HG03025 (cell line): Measurements from ENCODE around the gene ARHGAP42.

Experiments
- ATAC-seq: cut with Tn5 transposase; IDR thresholded peaks from one replicate; pipeline ENCODE4 v1.9.1; 2021; ENCODE audit warnings: mild to moderate bottlenecking, moderate library complexity; ENCODE audit not compliant: unreplicated experiment, low FRiP score

ARHGAP42 gene

DNA sequence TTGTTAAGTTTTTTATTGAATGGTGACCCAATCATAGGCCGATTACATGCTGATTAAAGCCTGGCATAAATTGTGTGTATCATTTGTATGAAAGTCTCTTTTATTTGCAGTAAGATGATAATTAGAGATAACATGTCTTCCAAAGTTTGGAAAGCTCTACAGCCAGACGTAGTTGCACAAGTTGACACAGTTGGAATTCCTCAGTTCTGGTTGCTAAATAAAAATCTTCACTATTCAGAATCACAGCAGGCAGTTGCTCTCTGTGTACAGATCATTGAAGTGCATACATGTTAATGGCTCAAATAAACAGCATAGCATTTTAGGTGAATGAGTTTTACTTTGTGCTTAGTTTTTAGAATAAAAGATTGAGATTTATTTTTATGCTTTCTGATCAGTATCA, 69.5 kb downstream of the ARHGAP42 start:
- ATAC-seq, result no peak

DNA sequence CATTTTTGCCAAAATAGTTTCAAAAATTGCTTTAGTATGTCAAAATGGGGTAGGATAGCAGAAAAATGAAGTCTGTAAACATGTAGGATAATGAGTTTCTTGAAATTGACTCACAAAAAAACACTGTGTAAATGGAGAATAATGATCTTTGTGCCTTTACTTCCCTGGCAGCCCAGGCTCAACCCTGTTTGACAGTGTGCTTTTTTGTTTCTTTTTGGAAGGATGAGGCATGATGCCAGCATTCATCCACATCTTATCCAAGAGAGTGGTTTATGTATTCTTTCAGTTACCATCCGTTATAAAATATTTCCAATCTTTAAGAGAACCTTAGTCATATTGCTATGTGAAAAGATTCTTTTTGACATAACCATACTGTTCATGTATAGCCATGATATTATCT, 70.6 kb downstream of the ARHGAP42 start:
- ATAC-seq, result no peak

GRCh38 chr11:100759106-100759505, 72.0 kb downstream of the ARHGAP42 start:
- ATAC-seq, result no peak

DNA sequence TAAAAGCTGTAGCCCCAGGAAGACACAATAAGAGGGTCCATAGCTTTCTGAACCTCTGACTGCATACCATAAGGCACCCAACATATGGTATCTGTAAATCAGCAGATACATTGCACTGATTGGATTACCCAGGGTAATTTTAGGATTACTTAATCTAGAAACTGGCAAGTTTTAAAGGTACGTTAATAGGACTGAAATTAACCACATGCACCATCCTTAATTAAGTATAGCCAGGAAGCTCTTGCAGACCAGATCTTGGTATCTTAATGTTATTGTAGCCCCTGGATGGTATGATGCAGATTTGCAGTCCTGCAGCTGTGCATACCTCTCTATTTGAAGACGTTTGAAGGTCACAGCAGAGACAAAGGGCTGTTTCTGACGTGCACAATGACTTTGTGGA, 72.8 kb downstream of the ARHGAP42 start:
- no peak for ATAC-seq

DNA sequence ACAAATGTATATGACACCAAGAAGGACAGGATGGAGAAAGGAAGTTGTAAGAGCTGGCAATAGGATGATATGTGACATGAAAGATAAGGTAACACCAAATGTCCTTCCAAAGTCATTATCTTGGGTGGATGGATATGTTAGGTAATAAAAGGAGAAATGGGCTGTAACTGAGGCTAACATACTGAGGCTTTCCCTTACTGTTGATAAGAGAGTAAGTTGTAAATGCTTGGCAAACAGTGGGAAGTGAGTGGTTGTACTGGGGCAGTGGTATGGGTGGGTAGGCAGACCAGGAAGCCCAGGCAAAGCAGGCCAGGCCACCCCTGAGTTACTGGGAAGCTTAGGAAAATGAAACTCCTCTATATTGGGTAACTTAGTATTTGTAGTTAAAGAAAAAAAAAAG, 73.7 kb downstream of the ARHGAP42 start:
- no peak for ATAC-seq

DNA sequence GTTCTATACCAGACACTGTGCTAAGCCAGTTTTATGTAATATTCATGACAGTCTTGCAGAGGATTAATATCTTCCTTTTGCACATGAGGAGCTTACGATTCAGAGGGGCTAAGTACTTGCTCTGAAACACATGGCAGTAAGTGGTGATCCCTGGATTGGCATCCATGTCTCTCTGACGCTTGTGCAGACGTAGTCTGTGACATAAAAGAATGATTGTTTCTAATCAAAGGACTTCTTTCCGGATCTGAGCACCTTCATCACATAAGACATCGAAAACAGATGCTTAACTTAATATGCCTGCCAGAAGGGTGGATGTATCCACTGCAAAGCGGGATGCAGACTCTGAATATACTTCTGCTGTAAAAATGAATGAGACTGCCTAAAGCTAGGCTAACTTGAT, 74.8 kb downstream of the ARHGAP42 start:
- ATAC-seq, result no peak

- ATAC-seq, result no peak
Measured at GRCh38 chr11:100766764-100767163, 79.7 kb downstream of the ARHGAP42 start.

- ATAC-seq, result no peak
Measured at GRCh38 chr11:100769165-100769564, 82.1 kb downstream of the ARHGAP42 start.

- no peak for ATAC-seq
Measured at GRCh38 chr11:100769617-100770016, 82.5 kb downstream of the ARHGAP42 start.

DNA sequence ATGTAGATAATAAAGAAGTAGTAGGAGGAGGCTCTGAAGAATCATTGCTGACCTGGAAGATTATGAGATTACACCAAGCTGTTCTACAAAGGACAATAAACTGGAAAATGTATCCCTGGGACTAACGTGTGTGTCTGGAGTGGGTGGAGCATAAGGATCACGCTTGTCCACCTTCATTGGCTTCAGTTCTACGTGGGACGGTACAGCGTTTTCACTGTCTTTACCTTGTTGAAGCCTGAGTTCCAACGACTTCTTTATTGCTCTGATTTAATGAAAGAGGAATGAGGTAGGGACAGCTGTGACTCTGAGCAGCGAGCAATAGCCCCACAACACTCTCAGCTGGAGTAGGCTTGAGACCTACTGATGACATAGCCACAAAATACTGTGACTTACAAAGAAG, 87.0 kb downstream of the ARHGAP42 start:
- no peak for ATAC-seq

DNA sequence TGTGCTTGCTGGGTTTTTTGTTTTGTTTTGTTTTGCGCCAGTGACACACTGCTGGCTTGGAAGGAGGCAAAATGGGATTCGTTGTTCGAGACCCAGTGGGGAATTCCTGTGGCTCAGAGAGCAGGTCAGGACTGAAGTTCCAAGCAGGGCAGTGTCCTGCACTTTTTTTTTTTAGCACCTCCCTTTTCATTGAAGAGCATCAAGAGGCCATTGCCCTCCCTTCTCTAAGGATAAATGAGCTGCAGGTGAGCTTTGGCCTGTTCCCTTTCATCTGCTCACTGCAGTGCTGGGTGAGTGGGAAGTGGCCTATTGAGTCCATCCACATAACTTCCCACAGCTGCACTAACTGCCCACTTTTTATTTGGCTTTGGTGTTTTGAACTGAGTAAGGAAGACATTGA, 87.8 kb downstream of the ARHGAP42 start:
- no peak for ATAC-seq

DNA sequence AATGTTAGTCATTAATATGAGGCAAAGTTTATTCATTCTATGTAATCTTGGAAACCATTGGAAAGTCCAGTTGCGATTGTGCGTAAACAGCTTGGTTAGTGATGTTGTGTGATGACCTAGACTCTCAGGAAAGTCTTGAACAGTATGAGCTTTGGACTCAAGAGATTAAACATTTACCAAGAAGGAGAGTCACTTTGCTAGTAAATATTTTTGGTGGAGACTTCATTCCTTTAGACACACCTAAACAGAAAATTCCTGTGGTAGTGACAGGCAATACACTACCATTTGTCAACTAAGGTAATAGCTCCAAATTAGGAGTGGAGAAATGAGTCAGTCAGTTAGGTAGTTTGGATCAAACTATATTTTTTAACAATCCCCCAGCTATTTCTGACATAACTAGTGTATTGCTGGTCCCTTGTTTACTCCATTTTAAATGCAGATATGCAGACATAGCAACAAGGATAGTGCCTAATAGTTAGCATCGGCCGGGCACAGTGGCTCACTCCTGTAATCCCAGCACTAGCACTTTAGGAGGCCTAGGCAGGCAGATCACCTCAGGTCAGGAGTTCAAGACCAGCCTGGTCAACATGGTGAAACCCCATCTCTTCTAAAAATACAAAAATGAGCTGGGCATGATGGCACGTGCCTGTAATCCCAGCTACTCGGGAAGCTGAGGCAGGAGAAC, 89.3 kb downstream of the ARHGAP42 start:
- no peak for ATAC-seq

GRCh38 chr11:100777103-100777502, 90.0 kb downstream of the ARHGAP42 start:
- ATAC-seq, result no peak

DNA sequence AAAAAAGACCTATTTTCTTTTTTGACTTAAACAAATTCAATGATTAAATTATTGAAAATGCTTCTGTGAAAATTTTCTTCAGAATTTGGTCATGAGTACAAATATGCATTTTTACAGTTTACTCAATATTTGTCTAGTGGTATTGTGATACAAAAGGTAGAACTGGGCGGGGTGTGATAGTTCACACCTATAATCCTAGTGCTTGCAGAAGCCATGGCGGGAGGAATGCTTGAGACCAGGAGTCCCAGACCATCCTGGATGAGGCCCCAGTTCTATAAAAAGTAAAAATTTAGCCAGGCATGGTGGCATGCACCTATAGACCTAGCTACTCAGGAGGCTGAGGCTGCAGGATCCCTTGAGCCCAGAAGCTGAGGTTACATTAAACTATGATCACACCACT, 90.6 kb downstream of the ARHGAP42 start:
- no peak for ATAC-seq

DNA sequence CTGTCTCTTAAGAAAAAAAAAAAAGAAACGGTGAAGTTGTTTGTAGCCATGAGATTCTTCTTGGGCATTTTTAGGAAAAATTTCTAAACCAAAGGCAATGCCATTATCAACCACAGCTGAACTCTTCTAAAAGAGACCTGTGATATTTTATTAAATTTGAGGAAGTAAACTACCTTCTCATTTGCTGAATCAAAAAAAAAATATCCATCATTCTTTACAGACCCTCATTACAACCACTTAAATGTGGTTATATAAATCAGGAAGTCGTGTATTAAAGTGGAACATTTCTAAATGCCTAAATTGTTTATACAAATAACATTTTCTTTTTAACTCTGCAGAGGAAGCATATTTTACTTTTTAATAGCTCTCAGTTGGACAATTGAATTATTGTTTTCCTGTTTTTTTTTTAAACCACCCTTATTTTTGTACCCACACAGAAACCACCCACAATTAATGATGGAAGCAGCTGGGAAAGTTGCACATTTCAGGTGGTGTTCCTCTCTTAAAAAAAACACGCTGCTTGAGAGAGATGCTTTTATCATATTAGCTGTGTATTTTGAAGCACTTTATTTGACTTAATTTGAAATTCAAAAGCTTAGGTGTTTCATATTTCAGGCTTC, 91.2 kb downstream of the ARHGAP42 start:
- no peak for ATAC-seq

DNA sequence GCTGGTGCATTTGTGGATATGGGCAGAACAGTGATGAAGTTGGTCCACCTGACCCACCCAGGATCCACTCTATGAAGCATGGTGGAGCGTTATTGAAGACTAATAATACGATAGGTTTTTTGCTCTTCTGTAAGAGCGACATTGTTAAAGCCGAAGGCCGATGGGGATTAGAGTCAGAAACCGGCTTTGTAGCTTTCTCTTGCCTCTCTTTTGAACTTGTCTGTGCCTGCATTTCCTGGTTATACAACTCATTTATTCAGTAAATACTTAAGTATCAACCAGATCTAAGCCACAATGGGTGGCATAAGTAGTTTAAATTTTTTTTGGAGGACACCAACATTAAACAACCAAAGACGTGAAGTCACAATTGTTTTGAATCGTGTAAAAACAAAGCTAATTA, 93.4 kb downstream of the ARHGAP42 start:
- ATAC-seq, result no peak

- ATAC-seq, result no peak
Measured at GRCh38 chr11:100785148-100785983, 98.3 kb downstream of the ARHGAP42 start.

- no peak for ATAC-seq
Measured at GRCh38 chr11:100788561-100789295, 101.6 kb downstream of the ARHGAP42 start.

DNA sequence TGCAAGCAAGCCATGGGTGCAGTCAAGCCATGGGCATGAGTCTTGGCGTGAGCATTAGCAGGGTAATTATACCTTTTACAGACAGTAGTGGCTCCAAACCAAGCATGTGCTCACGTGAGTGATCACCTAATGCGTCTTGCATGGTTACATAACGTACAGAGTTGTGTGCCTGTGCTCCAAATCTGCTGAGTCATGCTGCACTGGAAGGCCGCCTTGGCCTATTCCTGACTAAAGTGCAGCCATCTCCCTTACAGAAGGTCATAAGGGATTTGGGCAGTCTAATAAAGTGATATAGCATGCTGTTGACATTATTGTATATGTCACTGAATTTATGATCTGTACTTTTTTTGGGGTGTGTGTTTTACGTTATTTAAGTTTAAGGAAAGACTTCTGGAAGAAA, 102.4 kb downstream of the ARHGAP42 start:
- no peak for ATAC-seq

DNA sequence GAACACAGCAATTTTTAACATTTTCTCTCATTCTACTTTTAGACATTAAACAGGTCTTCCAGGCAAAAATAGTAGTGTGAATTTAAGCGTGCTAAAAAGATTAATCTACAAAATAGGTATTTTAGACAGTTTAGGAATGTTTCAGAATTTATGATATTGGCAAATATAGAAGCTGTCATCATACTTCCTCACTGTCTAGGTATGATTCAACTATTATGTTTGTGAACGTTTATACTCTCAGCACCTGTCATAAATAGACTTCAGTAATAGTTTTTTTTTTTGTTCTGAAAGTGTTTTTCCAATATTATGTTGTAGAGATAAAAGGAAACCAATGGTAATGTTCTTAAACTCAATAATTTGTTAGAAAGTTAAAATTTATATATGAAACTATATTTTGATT, 103.0 kb downstream of the ARHGAP42 start:
- ATAC-seq, result no peak

DNA sequence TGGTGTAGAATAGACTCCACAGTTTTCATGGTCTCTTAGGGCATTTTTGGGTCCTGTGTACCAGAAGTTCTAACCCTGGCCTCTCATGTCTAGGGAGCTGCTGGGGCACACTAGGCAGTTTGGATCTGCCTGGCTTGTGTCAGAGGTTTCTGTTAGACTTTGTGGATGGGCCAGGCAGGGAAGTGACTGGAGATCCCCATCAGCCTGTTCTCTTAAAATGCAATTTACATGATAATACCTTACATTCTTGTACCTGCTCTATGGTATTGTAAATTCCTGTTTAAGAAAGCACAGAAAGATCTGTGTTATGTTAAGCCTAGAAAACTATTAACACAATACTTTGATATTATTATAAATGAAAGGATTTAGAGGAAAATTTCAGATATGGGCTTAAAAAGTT, 104.0 kb downstream of the ARHGAP42 start:
- ATAC-seq, result no peak
